HL-60/S4 treated with phorbol 12-myristate 13-acetate at 8.2 ng/mL for 4 days and 3 days (cell line): ENCODE results near the gene NTN4.
"Not testable (repeated sequence)": the region's sequence is repeated elsewhere in the genome, so short reads cannot be mapped to it uniquely, and the experiment has no call there.

Source experiments
- in situ Hi-C: fragments of 300-500 bp; cut with MboI; formaldehyde crosslinking; loops from 2 replicates; pipeline ENCODE4 v1.15.0; 2022; ENCODE audit warnings: low sequenced_read_pairs

The NTN4 gene

GRCh38 chr12:95672166-95672565 lies 118.4 kb downstream of the NTN4 start:
- in situ Hi-C loops: no loop called here

GRCh38 chr12:95671265-95671664 lies 119.3 kb downstream of the NTN4 start:
- in situ Hi-C loops: no loop called here

- in situ Hi-C loops: no loop called here
Observed at GRCh38 chr12:95663525-95663924, 127.0 kb downstream of the NTN4 start.

- in situ Hi-C loops: no loop called here
Observed at GRCh38 chr12:95661360-95661759, 129.2 kb downstream of the NTN4 start.

- in situ Hi-C loops: no loop called here
Observed at GRCh38 chr12:95658386-95658785, 132.2 kb downstream of the NTN4 start.

- in situ Hi-C loops: not testable (repeated sequence)
Observed at GRCh38 chr12:95654665-95655064, 135.9 kb downstream of the NTN4 start.

GRCh38 chr12:95653771-95654546 lies 136.6 kb downstream of the NTN4 start:
- in situ Hi-C loops: no loop called here

- in situ Hi-C loops: no loop called here
Observed at GRCh38 chr12:95651681-95652080, 138.9 kb downstream of the NTN4 start.

GRCh38 chr12:95648990-95649791 lies 141.4 kb downstream of the NTN4 start:
- in situ Hi-C loops: no loop called here

GRCh38 chr12:95646781-95647190 lies 143.8 kb downstream of the NTN4 start:
- in situ Hi-C loops: no loop called here

- in situ Hi-C loops: no loop called here
Observed at GRCh38 chr12:95643256-95643655, 147.3 kb downstream of the NTN4 start.

GRCh38 chr12:95642583-95642982 lies 148.0 kb downstream of the NTN4 start:
- in situ Hi-C loops: no loop called here

GRCh38 chr12:95641299-95641952 lies 149.1 kb downstream of the NTN4 start:
- in situ Hi-C loops: no loop called here

- in situ Hi-C loops: no loop called here
Observed at GRCh38 chr12:95640516-95640915, 150.0 kb downstream of the NTN4 start.

- in situ Hi-C loops: no loop called here
Observed at GRCh38 chr12:95637471-95638155, 153.0 kb downstream of the NTN4 start.

- in situ Hi-C loops: no loop called here
Observed at GRCh38 chr12:95637010-95637409, 153.6 kb downstream of the NTN4 start.

GRCh38 chr12:95634622-95635621 lies 155.6 kb downstream of the NTN4 start:
- in situ Hi-C loops: no loop called here

- in situ Hi-C loops: no loop called here
Observed at GRCh38 chr12:95633732-95634465, 156.7 kb downstream of the NTN4 start.

- in situ Hi-C loops: no loop called here
Observed at GRCh38 chr12:95633049-95633731, 157.4 kb downstream of the NTN4 start.
